Esophagus muscularis mucosa (tissue), 4 donors: ENCODE results near the gene REXO4. TPM values are rescaled to one million over a fixed set of nuclear protein-coding genes. Genes with fewer than 3 reads are reported as not detected.

Experiments used
- DNase-seq: peaks from one replicate; pipeline ENCODE4 v3.0.0-alpha.2; 2017; ENCODE audit errors: extremely low spot score
- H3K27ac ChIP-seq, 4 donors: fragments of 200-600 bp; sonication (generic); replicated peaks in 1 of 4; 1 replicate in 3 of 4; 2 replicates in 1 of 4; pipeline ENCODE4 v1.5.1; 2016 to 2019; ENCODE audit warnings: mild to moderate bottlenecking in 1 of 4
- H3K27me3 ChIP-seq, 4 donors: fragments of 200-600 bp; sonication (generic); one replicate each; pipeline versions ENCODE4 v1.5.1 to v1.6.0; 2016 to 2019
- H3K36me3 ChIP-seq, 4 donors: fragments of 200-600 bp; sonication (generic); one replicate each; pipeline ENCODE4 v1.5.1; 2016 to 2019
- H3K4me1 ChIP-seq, 4 donors: fragments of 200-600 bp; sonication (generic); one replicate each; pipeline ENCODE4 v1.5.1; 2016 to 2019
- H3K4me3 ChIP-seq, 4 donors: fragments of 200-600 bp; sonication (generic); 1 replicate in 2 of 4; 2 replicates in 2 of 4; pipeline ENCODE4 v1.5.1; 2016 to 2019; ENCODE audit warnings: mild to moderate bottlenecking in 4 of 4, moderate library complexity in 1 of 4
- H3K9me3 ChIP-seq, 4 donors: fragments of 200-600 bp; sonication (generic); 1 replicate in 3 of 4; 2 replicates in 1 of 4; pipeline ENCODE4 v1.5.1; 2016 to 2019
- CTCF ChIP-seq, 3 experiments: fragments of 200-600 bp in 2 of 3; fragments of 450-650 bp in 1 of 3; sonication (generic) in 2 of 3; IDR thresholded peaks; one replicate each; pipeline ENCODE4 v1.5.1; 2017 to 2019; ENCODE audit warnings: antibody characterized with exemption in 3 of 3, mild to moderate bottlenecking in 2 of 3, moderate library complexity in 1 of 3
- EP300 ChIP-seq: sonication (generic); formaldehyde crosslinking; IDR thresholded peaks from one replicate; pipeline ENCODE4 v1.6.1; 2017; ENCODE audit warnings: antibody characterized with exemption
- POLR2A ChIP-seq: fragments of 450-650 bp; IDR thresholded peaks from one replicate; pipeline ENCODE4 v1.6.1; 2017; ENCODE audit warnings: antibody characterized with exemption, moderate library complexity, mild to moderate bottlenecking, low read depth
- POLR2AphosphoS5 ChIP-seq, 2 donors: sonication (generic); formaldehyde crosslinking; IDR thresholded peaks; one replicate each; pipeline ENCODE4 v1.6.1; 2017; ENCODE audit warnings: antibody characterized with exemption in 2 of 2
- WGBS: methylation state at CpG from one replicate; pipeline ENCODE4 v1.1.5; 2018; 5-methylcytosine and 5-hydroxymethylcytosine counted together
- intact Hi-C: fragments of 100-400 bp; cut with DNase I; formaldehyde crosslinking; loops from one replicate; pipeline ENCODE4 v1.15.1; 2023
- total RNA-seq, 4 donors: library from RNA; depleted of rRNA; stranded (reverse); fragments of >200 nt; gene quantifications; one replicate each; pipeline versions ENCODE4 v1.1.0 to v1.2.1, GENCODE V29; 2016

Gene REXO4
- total RNA-seq, 4 donors from 2014 or later: 15.0 to 28.9 (median 22.4) TPM

GRCh38 chr9:133383438-133383837 is 34.4 kb downstream of the REXO4 start:
- no peaks in the 10 kb centered on the region for H3K36me3 ChIP-seq
- WGBS: 96% methylated on average over 3 of the region's 3 CpGs
- intact Hi-C loops: no loop called here

GRCh38 chr9:133382507-133383141 is 35.2 kb downstream of the REXO4 start:
- TF ChIP-seq CTCF (IDR thresholded peaks at IDR 0.05): no peak
- TF ChIP-seq POLR2AphosphoS5 (IDR thresholded peaks at IDR 0.05): no peak
- TF ChIP-seq EP300: no peak
- no peak for TF ChIP-seq POLR2A
- Histone ChIP-seq H3K27me3 (no peaks in the 10 kb centered on the region), H3K4me3 (no peak overlapping the region), H3K4me1 (no peaks in the 10 kb centered on the region), H3K36me3 (no peaks in the 10 kb centered on the region), H3K9me3 (no peaks in the 10 kb centered on the region), H3K27ac (no peak overlapping the region)
- DNase-seq: no peak
- intact Hi-C loops: no loop called here
- 92% methylated on average over 4 of the region's 4 CpGs for WGBS

More at GRCh38 chr9:133383438-133383837, 34.4 kb downstream of the REXO4 start:
- Histone ChIP-seq H3K27me3 (no peaks in the 10 kb centered on the region), H3K27ac (no peak overlapping the region), H3K4me3 (no peak overlapping the region), H3K9me3 (no peaks in the 10 kb centered on the region), H3K4me1 (no peaks in the 10 kb centered on the region)
- DNase-seq: no peak
- no peak for TF ChIP-seq EP300
- no peak for TF ChIP-seq CTCF (IDR thresholded peaks at IDR 0.05)
- no peak for TF ChIP-seq POLR2A
- no peak for TF ChIP-seq POLR2AphosphoS5 (IDR thresholded peaks at IDR 0.05)

GRCh38 chr9:133380734-133381133 is 37.1 kb downstream of the REXO4 start:
- intact Hi-C loops: no loop called here
- H3K4me3 ChIP-seq: no peak overlapping the region
- 76% methylated on average over 4 of the region's 4 CpGs for WGBS

GRCh38 chr9:133379153-133380086 is 38.4 kb downstream of the REXO4 start:
- intact Hi-C loops: no loop called here
- no peak for DNase-seq
- Histone ChIP-seq H3K36me3 (no peaks in the 10 kb centered on the region), H3K9me3 (no peaks in the 10 kb centered on the region), H3K4me3 (no peak overlapping the region), H3K27ac (no peak overlapping the region), H3K27me3 (no peaks in the 10 kb centered on the region), H3K4me1 (peaks cover 11 to 16% (median 15%) of the 10 kb centered on the region in 4 donors)
- TF ChIP-seq CTCF (IDR thresholded peaks at IDR 0.05): no peak
- TF ChIP-seq POLR2A: no peak
- no peak for TF ChIP-seq POLR2AphosphoS5 (IDR thresholded peaks at IDR 0.05)
- 91% methylated on average over 11 of the region's 14 CpGs for WGBS

More at GRCh38 chr9:133380734-133381133, 37.1 kb downstream of the REXO4 start:
- H3K9me3 ChIP-seq: no peaks in the 10 kb centered on the region
- H3K36me3 ChIP-seq: no peaks in the 10 kb centered on the region
- DNase-seq: no peak
- peaks cover 7 to 8% (median 7%) of the 10 kb centered on the region in 4 donors for H3K4me1 ChIP-seq
- H3K27ac ChIP-seq: no peak overlapping the region
- no peaks in the 10 kb centered on the region for H3K27me3 ChIP-seq
- TF ChIP-seq CTCF (IDR thresholded peaks at IDR 0.05) (no peak), EP300 (no peak), POLR2AphosphoS5 (IDR thresholded peaks at IDR 0.05) (no peak), POLR2A (no peak)
